Ishikawa (cell line): Measurements from ENCODE around the gene BCL2A1.

Experiments used
- CEBPB ChIP-seq: IDR thresholded peaks from 2 replicates; pipeline ENCODE4 v1.6.1; 2012
- CREB1 ChIP-seq: IDR thresholded peaks from 2 replicates; pipeline ENCODE4 v1.6.1; 2012; ENCODE audit warnings: low read depth
- EGR1 ChIP-seq: IDR thresholded peaks from 2 replicates; pipeline ENCODE4 v1.6.1; 2012
- EP300 ChIP-seq: IDR thresholded peaks from 2 replicates; pipeline ENCODE4 v1.6.1; 2012; ENCODE audit warnings: borderline replicate concordance
- FOXM1 ChIP-seq: IDR thresholded peaks from 2 replicates; pipeline ENCODE4 v1.6.1; 2012; ENCODE audit warnings: low read depth, borderline replicate concordance
- MAX ChIP-seq: IDR thresholded peaks from 2 replicates; pipeline ENCODE4 v1.6.1; 2012
- NFIC ChIP-seq: IDR thresholded peaks from 2 replicates; pipeline ENCODE4 v1.6.1; 2012
- RAD21 ChIP-seq: IDR thresholded peaks from 2 replicates; pipeline ENCODE4 v1.6.1; 2012; ENCODE audit warnings: low read depth
- REST ChIP-seq: IDR thresholded peaks from 2 replicates; pipeline ENCODE4 v1.6.1; 2012; ENCODE audit warnings: low read depth, mild to moderate bottlenecking
- TAF1 ChIP-seq: IDR thresholded peaks from 2 replicates; pipeline ENCODE4 v1.6.1; 2012; ENCODE audit warnings: low read depth, mild to moderate bottlenecking
- TCF12 ChIP-seq: IDR thresholded peaks from 2 replicates; pipeline ENCODE4 v1.6.1; 2012; ENCODE audit warnings: low read depth
- TEAD4 ChIP-seq: IDR thresholded peaks from 2 replicates; pipeline ENCODE4 v1.6.1; 2012
- USF1 ChIP-seq: IDR thresholded peaks from 2 replicates; pipeline ENCODE4 v1.6.1; 2012
- YY1 ChIP-seq: IDR thresholded peaks from 2 replicates; pipeline ENCODE4 v1.6.1; 2012; ENCODE audit warnings: low read depth
- ZBTB7A ChIP-seq: IDR thresholded peaks from 2 replicates; pipeline ENCODE4 v1.6.1; 2012; ENCODE audit warnings: low read depth

Gene BCL2A1

GRCh38 chr15:79942741-79943481, 28.1 kb downstream of the BCL2A1 start:
- TF ChIP-seq CREB1 (no peak), REST (no peak), MAX (no peak), ZBTB7A (no peak), TAF1 (no peak), NFIC (no peak), YY1 (no peak), TCF12 (no peak), TEAD4 (no peak), CEBPB (no peak), USF1 (no peak), EGR1 (no peak), EP300 (no peak), FOXM1 (no peak), RAD21 (no peak)

GRCh38 chr15:79939399-79939798, 31.6 kb downstream of the BCL2A1 start:
- TF ChIP-seq USF1 (no peak), ZBTB7A (no peak), FOXM1 (no peak), EGR1 (no peak), YY1 (no peak), CREB1 (no peak), TAF1 (no peak), NFIC (no peak), TCF12 (no peak), EP300 (no peak), MAX (no peak), RAD21 (no peak), REST (no peak), TEAD4 (no peak), CEBPB (no peak)

- no peak for TF ChIP-seq TEAD4
- TF ChIP-seq EP300: no peak
- no peak for TF ChIP-seq ZBTB7A
- TF ChIP-seq RAD21: no peak
- TF ChIP-seq CREB1: no peak
- TF ChIP-seq USF1: no peak
- no peak for TF ChIP-seq YY1
- TF ChIP-seq CEBPB: no peak
- no peak for TF ChIP-seq TAF1
- no peak for TF ChIP-seq FOXM1
- TF ChIP-seq EGR1: no peak
- TF ChIP-seq REST: no peak
- TF ChIP-seq NFIC: no peak
Observed at GRCh38 chr15:79938143-79938542, 32.9 kb downstream of the BCL2A1 start.

- TF ChIP-seq EP300 (no peak), MAX (no peak), TEAD4 (no peak), CEBPB (no peak), REST (no peak), FOXM1 (no peak), USF1 (no peak), CREB1 (no peak), YY1 (no peak), NFIC (no peak)
Observed at GRCh38 chr15:79933231-79933630, 37.8 kb downstream of the BCL2A1 start.
